ENCODE data around the gene FLNC.

FLNC gene

DNA sequence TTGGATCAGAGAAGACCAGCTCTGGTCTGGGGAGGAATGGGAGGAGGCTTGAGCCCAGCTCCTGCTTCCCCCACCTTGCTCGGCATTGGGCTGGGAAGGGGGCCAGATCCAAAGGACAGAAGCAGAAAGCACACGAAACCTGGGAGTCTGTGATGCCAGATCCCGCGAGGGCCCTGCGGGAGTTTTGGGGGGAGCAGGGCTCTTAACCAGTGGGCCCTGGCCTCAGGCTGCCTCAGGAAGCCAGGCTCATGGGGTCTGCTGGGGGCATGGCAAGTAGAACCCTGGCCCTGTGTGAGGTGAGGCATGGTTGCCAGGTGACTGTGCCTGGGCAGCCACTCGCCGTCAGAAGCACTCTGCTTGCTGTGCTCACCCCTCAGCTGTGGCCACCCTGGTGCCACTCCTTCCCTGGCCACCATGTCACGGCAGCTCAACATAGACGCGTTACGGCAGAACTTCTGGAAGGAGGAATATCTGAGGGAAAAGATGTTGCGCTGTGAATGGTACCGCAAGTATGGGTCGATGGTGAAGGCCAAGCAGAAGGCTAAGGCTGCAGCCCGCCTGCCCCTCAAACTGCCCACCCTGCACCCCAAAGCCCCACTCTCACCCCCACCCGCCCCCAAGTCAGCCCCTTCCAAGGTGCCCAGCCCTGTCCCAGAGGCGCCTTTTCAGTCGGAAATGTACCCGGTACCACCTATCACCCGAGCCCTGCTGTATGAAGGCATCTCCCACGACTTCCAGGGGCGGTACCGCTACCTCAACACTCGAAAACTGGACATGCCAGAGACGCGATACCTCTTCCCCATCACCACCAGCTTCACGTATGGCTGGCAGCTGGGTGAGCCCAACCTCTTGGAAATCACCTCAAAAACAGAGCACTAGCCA is 36.0 kb downstream of the FLNC start:
- DNase-seq = no peak

DNA sequence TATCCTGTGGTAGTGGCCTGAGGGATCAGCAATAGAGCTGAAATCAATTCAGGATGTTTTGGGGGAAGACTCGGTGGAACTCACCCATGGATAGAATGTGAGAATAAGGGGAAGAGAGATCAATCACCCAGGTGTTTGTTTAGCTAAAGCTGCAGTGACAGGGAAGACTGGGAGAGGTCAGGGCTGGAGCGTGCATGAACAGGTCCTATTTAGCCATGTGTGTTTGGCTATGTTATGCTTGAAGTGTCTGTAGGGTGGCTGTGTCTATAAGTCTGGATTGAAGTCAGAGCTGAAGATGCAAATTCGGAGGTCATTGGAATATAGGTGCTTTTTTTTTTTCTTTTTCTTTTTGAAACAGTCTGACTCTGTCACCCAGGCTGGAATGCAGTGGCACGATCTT is 37.0 kb downstream of the FLNC start:
- no peak for DNase-seq

DNA sequence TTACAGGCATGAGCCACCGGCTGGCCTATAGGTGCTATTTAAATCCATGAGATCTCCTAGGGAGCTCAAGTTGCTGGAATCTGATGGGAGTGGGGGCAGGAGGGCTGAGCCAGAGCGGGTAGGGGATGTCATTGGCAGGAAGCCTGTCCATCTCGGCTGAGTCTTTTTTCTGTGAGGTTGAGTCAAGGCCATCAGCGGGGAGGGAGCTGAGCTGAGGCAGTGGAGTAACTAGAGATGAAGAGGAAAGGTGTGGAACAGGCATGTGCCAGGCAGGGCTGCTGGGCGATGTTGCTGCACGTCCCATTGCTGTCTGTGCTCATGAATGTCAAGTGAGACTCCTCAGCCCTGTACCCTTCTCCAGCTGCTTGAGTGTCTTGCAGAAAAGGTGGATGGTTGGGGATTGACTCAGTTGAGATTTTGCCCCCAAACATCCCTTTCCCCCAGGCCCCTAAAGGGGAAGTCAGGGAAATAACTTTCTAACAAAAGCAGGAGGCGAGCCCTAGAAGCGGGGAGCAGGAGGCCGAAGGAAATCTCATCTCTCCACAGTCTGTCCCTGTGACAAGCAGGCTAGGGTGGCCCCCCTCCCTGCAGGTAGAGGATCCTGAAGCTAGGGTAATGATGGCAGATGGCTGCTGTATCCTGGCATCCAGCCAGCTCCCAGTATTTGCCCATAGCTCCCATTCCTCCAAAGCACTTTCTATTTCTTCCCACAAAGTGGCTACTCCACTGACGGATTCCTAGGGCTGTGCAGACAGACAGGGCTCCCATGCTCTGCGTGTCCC is 37.8 kb downstream of the FLNC start:
- no peak for DNase-seq

DNA sequence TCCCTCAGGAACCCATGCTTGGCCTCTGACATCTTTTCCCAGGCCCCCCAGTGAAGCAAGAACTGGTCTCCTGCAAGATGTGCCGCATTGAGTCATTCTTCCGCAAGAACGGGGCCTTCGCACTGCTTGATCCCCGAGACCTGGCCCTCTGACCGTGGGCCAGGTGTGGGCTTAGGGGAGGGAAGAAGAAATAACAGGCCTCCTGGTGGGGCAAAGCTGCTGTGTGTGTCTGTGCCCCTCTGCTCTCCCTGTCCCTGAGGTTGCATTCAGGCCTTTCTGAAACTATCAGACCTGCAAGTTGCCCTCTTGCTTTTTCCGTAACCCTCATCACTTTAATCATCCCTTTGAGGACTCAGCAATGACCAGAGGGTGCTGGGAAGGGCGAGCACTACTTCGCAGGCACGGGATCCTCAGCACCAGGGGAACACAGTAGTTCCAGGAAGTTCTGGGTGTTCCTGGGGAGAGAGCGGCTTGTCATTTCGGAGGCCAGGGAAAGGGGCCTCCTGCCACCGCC is 38.5 kb downstream of the FLNC start:
- peak in 2 of 3 donors; percentile 18 to 24 for DNase-seq

DNA sequence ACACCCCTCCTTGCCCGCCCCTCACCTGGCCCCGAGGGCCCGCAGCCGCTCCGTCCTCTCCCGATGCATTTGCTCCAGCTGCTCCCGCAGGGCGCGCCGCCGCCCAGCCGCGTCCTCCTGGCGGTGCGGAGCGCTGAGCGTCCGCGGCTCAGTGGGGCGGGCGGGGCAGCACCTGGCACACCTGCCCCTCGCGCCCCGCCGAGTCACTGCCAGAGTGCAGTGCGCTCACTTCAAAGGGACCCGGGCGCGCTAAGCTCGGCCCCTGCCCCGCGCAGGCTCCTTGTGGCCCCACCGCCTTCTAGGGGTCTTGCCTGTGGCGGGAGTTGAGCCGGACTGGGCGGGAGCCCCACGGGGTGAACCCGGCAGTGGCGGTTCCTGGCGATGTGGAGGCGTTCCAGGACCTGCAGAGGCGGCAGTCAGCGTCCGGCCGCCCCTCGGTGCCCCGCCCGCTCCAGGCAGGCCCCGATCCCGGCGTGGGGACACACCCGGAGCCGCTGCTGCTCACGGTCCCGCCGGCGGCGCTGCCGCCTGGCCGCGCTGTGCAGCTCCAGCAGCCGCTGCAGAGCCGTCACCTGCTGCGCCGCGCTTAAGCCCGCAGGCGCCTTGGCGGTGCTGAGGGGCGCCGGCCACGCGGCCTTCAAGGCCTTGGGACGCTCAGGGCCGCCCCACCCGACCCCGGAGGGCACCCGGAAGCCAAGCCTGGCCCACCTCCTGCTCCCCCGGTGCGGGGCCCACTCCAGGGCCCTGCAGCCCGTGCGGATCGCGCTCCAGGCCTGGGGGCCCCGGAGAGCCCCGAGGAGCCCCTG is 39.1 kb downstream of the FLNC start:
- peak; percentile 33 to 71 (median 56) for DNase-seq

DNA sequence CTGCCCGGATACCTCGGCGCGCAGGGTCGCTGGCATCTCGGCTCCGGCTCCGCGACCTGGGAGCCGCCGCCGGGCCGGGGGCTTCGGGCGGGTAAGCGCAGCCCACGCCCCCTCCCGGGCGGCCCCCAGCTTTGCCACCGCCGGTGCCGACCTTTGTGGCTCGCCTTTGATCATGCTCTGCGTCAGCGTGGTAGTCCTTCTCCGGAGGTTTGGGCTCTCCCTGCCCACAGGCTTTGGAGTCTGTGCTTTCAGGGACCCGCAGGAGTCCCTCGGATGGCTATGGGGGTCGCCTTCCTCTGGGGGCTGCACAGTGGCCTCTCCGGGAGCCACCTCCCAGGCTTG is 39.7 kb downstream of the FLNC start:
- DNase-seq = no peak

DNA sequence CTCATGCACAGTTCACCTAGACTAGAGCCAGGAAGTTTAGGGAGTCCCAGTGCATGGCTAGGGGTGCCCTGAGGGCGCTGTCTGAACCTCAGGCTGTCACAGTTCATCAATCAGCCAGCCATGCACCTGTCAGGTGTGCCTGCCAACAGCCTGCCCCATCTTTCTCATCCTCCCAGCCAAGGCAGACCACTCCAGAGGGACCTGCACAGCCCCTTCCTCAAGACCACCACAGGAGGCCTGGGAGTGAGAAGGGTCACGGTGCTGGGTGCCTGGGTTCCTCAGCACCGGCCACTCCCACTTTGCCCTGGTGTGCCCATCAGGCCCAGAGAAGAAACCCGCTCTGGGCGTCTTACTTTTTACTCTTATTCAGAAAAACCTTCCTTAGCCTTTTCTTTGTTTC is 40.8 kb downstream of the FLNC start:
- no peak for DNase-seq

DNA sequence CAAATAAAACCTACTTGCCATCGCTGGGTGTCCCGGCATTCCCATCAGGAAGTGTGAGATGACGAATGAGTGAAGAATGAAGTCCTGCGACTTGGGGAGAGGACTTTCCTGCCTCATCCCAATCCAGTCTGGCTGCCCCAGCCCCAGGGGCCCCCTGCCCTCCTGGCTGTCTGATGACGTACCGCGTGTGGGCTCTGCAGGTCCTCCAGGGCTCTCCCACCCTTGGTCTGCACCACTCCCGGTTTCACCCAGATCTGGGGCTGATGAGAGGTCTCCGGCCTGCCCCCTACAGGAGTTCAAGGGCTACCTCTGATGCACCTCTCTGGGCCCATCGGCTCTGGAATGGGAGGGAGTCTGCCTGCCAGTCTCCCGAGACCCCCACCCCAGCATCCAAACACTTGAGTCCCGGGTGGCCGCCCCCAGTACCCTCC is 42.2 kb downstream of the FLNC start:
- no peak for DNase-seq

DNA sequence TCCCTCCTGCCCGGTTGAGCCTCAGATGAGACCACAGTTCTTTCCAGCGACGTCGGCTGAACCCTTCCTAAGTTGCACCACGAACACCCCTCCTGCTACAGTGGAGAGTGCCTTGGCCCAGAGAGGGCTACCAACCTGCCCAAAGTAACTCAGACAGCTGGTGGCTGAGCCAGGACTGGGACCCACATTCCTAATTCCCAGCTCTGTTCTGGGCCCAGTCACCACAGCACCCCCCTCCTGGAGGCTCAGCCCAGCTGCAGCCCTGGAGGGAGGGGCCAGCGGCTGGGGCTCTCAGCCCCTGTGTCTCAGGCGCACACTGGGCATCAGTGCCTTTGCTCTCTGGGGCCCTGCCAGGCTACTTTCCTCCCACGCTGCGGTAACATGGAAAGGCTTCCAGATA is 43.0 kb downstream of the FLNC start:
- no peak for DNase-seq

DNA sequence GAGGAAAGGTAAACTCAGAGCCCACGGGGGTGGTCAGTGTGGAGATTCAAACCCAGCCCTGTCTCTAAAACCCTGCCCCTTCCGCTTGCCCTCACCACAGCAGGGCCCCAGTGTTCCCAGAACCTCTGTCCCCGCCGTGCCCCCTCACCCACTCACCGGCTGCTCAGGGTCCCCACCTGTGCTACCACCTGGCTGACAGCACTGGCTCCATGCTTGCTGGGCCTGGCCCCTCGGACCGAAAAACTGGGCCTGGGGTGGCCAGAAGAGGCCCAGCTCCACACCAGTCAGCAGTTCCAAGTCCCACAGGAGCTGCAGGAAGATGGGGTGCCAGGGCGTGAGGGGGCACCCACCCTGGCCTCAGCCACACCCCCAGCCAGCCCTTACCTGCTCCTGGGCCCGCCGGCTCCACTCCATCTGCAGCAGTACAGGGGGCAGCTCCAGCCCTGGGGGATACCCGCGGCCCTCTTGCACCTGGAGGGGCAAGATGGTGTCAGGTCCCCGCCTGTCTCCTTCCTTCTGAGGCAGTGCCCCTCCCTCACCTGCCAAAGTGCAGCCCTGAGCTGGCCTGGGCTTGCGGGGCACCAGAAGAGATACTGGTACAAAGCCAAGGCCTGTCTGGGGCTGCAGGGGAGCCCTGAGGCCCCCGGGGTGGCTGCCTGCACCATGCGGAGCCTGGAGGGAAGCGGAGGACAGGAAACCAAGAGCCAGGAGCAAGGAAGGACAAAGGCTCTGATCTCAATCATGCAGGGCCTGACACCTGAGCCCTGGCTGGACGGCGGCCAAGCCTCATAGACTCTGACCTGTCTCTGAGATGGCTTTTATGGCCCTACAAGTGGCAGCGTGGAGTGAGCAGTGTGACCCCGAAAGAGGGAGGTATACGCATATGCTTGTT is 44.2 kb downstream of the FLNC start:
- no peak for DNase-seq

DNA sequence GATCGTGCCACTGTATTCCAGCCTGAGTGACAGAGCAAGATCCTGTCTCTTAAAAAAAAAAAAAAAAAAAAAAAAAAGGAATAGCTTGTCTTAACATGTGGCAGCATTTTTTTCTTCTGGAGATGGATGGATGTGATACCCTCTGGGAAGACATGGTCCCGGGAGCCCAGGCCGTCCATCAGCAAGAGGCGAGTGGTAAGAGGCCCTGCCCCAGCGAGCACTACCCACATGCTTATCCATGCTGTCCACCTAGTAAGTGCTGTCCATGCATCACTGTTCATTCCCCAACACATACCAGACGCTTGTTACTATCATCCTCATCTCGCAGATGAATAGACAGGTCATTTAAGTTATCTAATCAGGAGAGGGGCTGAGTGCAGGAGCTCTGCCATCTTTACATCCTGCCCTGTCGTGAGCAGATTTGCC is 45.3 kb downstream of the FLNC start:
- DNase-seq = no peak

DNA sequence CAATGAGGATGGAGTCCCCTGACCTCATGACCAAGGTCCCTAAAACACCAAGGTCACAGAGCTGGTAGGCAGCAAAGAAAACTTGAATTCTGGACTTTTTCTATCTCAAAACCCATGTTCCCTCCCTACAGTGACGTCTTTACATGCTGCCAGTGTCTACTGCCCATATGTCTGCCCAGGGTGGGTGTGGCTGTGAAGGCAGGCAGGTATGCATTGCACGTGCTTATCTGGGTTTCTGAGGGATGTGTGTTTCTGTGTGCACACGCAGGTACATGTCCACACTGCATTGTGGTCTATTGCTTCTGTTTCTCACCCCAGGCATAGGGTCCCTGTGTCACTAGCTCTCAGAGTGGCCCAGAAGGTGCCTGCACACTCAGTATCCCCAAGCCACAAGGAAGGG is 45.9 kb downstream of the FLNC start:
- no peak for DNase-seq

DNA sequence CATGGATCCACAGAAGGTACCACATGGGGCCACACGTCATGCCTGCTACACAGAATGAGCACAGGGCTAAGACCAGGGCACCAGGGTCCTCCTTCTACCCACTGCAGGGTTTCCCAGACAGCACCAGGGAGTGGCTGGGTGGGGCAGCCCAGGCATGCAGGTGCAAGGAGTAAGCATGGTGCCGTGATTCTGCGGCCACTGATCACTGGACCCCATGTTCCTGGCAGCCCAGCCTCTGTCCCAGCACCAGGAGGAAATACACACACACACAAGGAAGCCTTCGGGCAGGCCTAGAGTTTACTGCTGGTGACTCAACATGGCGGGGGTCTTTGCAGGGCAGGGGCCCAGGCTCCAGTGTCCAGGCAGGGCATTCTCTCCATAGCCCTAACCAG is 46.4 kb downstream of the FLNC start:
- DNase-seq = no peak

DNA sequence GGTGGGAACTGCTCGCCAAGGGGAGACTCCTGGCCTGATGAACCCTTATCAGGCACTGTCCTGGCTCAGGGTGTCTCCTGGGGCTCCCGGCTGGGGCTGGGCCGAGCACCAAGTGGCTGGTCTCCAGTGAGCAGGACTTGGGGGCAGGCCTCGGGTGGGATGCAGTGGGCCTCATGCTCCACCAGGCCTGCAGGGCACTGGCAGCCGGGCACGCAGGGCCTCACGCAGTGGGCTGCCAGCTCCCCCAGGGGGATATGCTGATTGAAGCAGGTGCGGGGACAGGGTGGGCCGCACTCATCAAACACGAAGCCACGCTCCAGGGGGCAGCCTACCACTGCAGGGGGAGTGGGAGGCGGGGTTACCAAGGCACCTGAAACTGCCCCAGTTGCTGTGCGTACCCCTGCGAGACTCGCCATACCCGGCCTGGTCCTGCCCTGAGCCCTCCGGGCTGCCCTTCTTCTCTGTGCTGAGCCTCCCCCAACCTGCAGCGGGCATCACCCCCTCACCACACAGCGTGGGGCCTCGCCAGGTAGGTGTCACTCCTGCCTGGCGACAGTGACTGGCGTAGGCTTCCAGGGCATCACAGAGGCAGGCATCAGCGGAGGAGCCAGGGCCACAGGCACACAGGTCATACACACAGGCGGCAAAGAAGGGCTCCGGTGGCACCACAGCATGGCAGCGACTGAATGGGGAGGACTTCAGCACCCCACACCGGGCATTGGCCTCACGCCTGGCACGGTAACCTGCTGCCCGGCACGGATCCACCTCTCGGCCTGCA is 47.0 kb downstream of the FLNC start:
- no peak for DNase-seq

DNA sequence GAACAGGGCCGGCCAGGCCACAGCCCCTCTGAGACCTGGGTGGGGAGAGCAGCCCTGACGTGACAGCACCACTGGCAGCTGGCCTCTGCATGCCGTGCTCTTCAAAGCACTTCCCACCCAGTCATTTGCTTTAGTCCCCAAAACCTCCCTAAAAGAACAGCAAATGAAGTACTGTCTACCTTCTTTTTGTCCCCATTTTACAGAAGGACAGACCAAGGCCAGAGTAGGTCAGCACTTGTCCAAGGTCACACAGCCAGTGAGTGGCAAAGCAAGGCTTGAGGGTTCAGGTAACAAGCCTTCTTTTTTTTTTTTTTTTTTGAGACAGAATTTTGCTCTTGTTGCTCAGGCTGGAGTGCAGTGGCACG is 47.5 kb downstream of the FLNC start:
- no peak for DNase-seq

DNA sequence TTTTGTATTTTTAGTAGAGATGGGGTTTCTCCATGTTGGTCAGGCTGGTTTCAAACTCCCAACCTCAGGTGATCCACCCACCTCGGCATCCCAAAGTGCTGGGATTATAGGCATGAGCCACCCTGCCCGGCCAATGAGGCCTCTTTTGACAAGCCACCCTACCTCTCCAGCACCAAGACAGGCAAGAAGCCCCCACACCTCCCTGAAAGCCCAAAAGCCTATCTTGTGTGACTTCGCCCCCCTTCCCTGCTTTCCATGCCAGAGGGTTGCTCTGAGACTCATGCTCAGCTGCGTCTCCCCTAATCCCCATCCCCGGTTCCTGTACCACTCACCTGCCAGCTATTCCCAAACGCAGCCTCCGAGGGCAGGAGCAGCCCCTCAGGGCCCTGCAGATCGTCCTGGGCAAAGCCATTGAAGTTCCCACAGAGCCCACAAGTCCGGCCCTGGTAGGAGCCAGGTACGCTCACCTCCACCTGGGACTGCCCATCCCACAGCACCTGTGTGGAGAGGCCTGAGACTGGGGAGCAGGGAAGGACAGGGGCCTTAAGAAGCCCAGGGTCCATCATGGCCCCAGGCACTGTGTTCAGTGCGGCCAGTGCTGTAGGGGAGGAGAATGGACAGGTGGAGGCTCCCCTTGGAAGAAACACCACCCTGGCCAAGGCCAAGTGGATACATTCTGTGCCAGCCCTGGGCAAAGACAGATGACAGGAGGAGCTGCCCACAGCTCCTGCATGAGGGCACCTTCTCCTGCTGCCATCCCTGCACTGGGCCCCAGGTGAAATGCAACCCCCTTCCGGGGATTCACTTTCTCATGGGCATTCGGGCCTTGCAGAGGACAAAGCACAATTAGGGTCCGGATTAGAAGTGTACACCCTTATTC is 48.3 kb downstream of the FLNC start:
- no peak for DNase-seq

DNA sequence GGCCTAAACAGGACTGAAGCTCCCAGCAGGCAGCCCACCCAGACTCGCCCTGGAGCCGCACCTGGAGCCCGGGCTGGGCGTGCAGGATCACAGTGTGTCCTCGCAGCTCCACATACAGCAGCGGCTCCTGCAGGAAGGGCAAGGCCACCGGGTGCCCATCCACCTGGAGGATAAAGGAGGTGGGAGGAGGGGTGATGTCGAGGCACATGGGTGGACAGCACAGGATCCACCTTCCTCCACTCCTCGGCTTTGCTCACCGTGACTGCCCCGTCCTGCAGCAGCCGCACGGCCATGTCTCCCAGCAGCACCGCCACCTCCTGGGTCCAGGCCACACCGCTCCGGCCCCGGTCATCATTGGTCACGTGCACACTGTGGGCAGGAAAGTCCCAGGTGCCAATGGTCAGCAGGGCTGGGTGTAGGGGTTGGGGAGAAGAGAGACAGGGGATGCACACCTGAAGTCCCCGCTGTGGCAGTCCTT is 49.3 kb downstream of the FLNC start:
- no peak for DNase-seq

DNA sequence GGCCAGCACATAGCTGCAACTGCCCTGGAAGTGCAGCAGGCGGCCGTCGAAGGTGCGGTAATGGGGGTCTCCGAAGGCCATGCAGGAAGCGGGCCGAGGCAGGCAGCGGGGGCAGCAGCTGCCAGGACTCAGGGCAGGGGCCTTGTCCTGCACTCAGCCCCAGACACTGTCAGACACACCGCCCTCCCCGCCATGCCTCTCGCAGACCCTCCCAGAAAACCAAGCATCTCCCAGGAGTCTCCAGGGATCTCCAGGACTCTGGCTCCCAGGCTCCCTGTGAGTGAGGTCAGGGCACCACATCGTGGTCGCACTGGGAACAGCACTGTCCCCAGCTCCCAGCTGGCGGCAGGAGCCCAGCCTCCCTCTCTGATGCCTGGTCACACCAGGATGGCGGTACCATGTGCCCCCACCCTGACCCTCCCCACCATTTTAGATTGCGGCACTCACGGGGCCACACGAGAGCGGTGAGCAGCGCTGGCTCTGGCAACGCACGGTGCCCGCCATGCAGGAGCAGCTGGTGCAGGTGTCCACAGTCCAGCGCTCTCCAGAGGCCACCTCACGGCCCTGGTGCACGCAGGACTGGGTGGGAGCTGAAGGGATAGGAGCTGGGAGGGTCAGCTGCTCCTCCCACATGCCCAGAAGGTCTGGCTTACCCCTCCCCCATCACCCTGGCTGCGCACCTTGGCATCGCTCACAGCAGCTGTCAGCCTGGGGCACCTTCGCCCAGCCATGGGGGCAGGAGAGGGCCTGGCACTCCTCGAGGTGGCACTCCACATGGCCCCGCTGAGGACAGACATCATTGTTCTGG is 49.9 kb downstream of the FLNC start:
- peak; percentile 58 to 71 (median 64) for DNase-seq

DNA sequence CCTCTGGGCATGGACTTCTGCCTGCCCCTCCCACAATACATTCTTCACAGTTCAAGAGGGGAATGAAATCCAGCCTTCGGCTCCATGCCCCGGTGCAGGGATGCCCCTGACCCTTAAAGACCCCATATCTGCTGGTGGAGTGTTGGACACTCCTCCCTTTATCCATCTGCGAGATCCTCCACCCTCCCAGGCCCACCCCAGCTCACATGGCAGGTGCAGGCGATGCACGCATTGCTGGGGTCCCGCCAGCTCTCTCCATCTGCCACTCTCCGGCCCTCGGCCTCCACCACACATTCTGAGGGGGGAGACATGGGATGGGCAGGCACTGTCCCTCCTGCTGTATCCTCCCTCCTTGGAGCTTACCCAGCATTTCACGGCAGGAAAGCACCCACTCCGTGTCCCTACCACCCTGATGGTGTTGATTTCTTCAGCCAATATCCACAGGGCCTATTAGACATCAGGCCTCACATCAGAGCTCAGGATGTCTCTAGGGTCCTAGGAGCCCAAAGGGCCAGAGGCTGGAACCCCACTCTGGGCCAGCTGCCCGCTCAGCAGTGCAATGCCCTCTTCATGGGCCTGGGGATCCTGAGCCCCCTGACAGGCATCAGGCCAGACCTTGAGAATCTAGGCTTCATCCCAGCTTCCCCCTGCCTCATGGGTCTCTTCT is 50.7 kb downstream of the FLNC start:
- DNase-seq = no peak

Measured in suppressor macrophage treated with lipopolysaccharide for 1 hour (primary cell).